HepG2 (cell line): ENCODE results near the gene SYDE2. TPM values are rescaled to one million over a fixed set of nuclear protein-coding genes. Genes with fewer than 3 reads are reported as not detected.

Experiments used
- ATAC-seq: fragments of 200-7000 bp; cut with Tn5 transposase; 3 replicates; pipeline ENCODE4 v1.9.1; 2020; ENCODE audit warnings: mild to moderate bottlenecking, moderate library complexity
- BruUV-seq: library from RNA; stranded (reverse); fragments of 400-500 nt; replicated peaks from 2 replicates; lab custom pipeline; 2021; lab: Mats Ljungman, UMichigan
- CTCF ChIA-PET: fragments of 300-600 bp; formaldehyde crosslinking; extraction: SDS; loops from one replicate; lab custom pipeline; 2021; ENCODE audit warnings: low total read pairs, inconsistent platforms, low intra/inter-chr PET ratio; lab: Yijun Ruan, JAX
- POLR2A ChIA-PET: fragments of 350-600 bp; sonication (Branson Sonifier 250); formaldehyde crosslinking; loops from one replicate; lab custom pipeline; 2020; ENCODE audit warnings: antibody characterized with exemption, inconsistent platforms; lab: Yijun Ruan, JAX
- DNase-seq: peaks from one replicate; pipeline ENCODE4 v3.0.0-alpha.2; 2015; ENCODE audit warnings: low spot score
- FAIRE-seq: peaks from 3 replicates; lab custom pipeline; 2011; peaks lifted over from hg19 to GRCh38; lab: Jason Lieb, UNC
- H2AFZ ChIP-seq: one replicate; pipeline ENCODE4 v1.6.1; 2011; ENCODE audit warnings: low read length, inconsistent platforms
- H3K27ac ChIP-seq: fragments of 300-600 bp; 3 replicates; pipeline ENCODE4 v1.8.0; 2011; ENCODE audit warnings: mixed run types, mild to moderate bottlenecking, mixed read lengths, low read length, inconsistent platforms; ENCODE audit not compliant: insufficient read depth; ENCODE audit errors: extremely low read length
- H3K27me3 ChIP-seq, 2 experiments: fragments of 200-600 bp in 1 of 2; 2 replicates in 1 of 2; 3 replicates in 1 of 2; pipeline versions ENCODE4 v1.6.0 to v1.8.0; 2011; ENCODE audit warnings: low read length in 2 of 2, mild to moderate bottlenecking in 2 of 2, moderate library complexity in 2 of 2, inconsistent platforms in 1 of 2; ENCODE audit not compliant: insufficient read depth in 2 of 2, control insufficient read depth in 1 of 2
- H3K36me3 ChIP-seq, 2 experiments: fragments of 200-600 bp in 1 of 2; replicated peaks in 1 of 2; 2 replicates in 1 of 2; 3 replicates in 1 of 2; pipeline versions ENCODE4 v1.5.1 to v1.8.0; 2011; ENCODE audit warnings: low read length in 2 of 2, inconsistent platforms in 1 of 2; ENCODE audit not compliant: insufficient read depth in 2 of 2, control insufficient read depth in 1 of 2
- H3K4me1 ChIP-seq: 2 replicates; pipeline ENCODE4 v1.5.1; 2012; ENCODE audit warnings: low read length, inconsistent platforms; ENCODE audit not compliant: insufficient read depth
- H3K4me2 ChIP-seq: 2 replicates; pipeline ENCODE4 v1.6.0; 2011; ENCODE audit warnings: low read depth, low read length, inconsistent platforms
- H3K4me3 ChIP-seq, 3 experiments: fragments of 200-600 bp in 1 of 3; sonication (generic), shearing (Covaris generic) in 1 of 3; replicated peaks in 1 of 3; 2 replicates each; pipeline ENCODE4 v1.5.1; 2011 to 2016; ENCODE audit warnings: low read length in 3 of 3, inconsistent platforms in 2 of 3, low read depth in 2 of 3, mild to moderate bottlenecking in 2 of 3, control low read depth in 1 of 3, mixed read lengths in 1 of 3; ENCODE audit not compliant: insufficient read depth in 1 of 3
- H3K79me2 ChIP-seq: one replicate; pipeline ENCODE4 v1.6.1; 2011; ENCODE audit warnings: low read length, inconsistent platforms; ENCODE audit not compliant: insufficient read depth
- H3K9ac ChIP-seq: 2 replicates; pipeline ENCODE4 v1.6.0; 2011; ENCODE audit warnings: mild to moderate bottlenecking, low read depth, low read length, inconsistent platforms; ENCODE audit not compliant: insufficient read depth
- H3K9me3 ChIP-seq: 2 replicates; pipeline ENCODE4 v1.5.1; 2012; ENCODE audit warnings: mild to moderate bottlenecking, low read length
- H4K20me1 ChIP-seq: 2 replicates; pipeline ENCODE4 v1.6.0; 2011; ENCODE audit warnings: inconsistent platforms, mild to moderate bottlenecking, low read length, moderate library complexity; ENCODE audit not compliant: insufficient read depth
- ARNT ChIP-seq: fragments of 450-650 bp; IDR thresholded peaks from 2 replicates; pipeline ENCODE4 v1.6.1; 2017
- ATF7 ChIP-seq, 2 experiments: fragments of 450-650 bp in 1 of 2; sonication (generic) in 1 of 2; formaldehyde crosslinking in 1 of 2; IDR thresholded peaks; 2 replicates each; pipeline versions ENCODE4 v1.4.0 to v1.6.1; 2016 to 2020; ENCODE audit warnings: antibody characterized with exemption in 1 of 2, mild to moderate bottlenecking in 1 of 2, missing genetic modification reagents in 1 of 2
- BCL6 ChIP-seq: IDR thresholded peaks from 2 replicates; pipeline ENCODE4 v1.6.1; 2016; ENCODE audit warnings: missing genetic modification reagents, missing compliant biosample characterization
- CEBPG ChIP-seq: IDR thresholded peaks from 2 replicates; pipeline ENCODE4 v1.6.1; 2016
- CREB1 ChIP-seq, 2 experiments: fragments of 450-650 bp in 1 of 2; IDR thresholded peaks; 2 replicates each; pipeline ENCODE4 v1.6.1; 2016 to 2017; ENCODE audit warnings: control low read depth in 1 of 2, mild to moderate bottlenecking in 1 of 2, missing compliant biosample characterization in 1 of 2, missing genetic modification characterization in 1 of 2
- ELF4 ChIP-seq: sonication (generic); formaldehyde crosslinking; IDR thresholded peaks from 2 replicates; pipeline ENCODE4 v1.5.0; 2020; ENCODE audit warnings: missing genetic modification reagents, mild to moderate bottlenecking, moderate library complexity, borderline replicate concordance
- FOSL2 ChIP-seq: sonication (generic); formaldehyde crosslinking; IDR thresholded peaks from 2 replicates; pipeline ENCODE4 v1.4.0; 2020; ENCODE audit warnings: missing genetic modification reagents
- FOXA3 ChIP-seq: IDR thresholded peaks from 2 replicates; pipeline ENCODE4 v1.6.1; 2016; ENCODE audit warnings: missing genetic modification reagents, missing compliant biosample characterization
- GATAD2A ChIP-seq: IDR thresholded peaks from 2 replicates; pipeline ENCODE4 v1.6.1; 2016
- HOXA7 ChIP-seq: sonication (generic); formaldehyde crosslinking; IDR thresholded peaks from 2 replicates; pipeline ENCODE4 v1.8.1; 2022; ENCODE audit warnings: mild to moderate bottlenecking, missing genetic modification reagents, moderate library complexity
- RAD21 ChIP-seq: fragments of 450-650 bp; formaldehyde crosslinking; IDR thresholded peaks from 2 replicates; pipeline ENCODE4 v1.5.0; 2020; ENCODE audit warnings: mild to moderate bottlenecking
- RELA ChIP-seq: sonication (generic); formaldehyde crosslinking; IDR thresholded peaks from 2 replicates; pipeline ENCODE4 v1.4.0; 2020; ENCODE audit warnings: missing genetic modification reagents
- SMC3 ChIP-seq: IDR thresholded peaks from 2 replicates; pipeline ENCODE4 v1.6.1; 2011; ENCODE audit warnings: low read length, improper control_type of control experiment
- TBL1XR1 ChIP-seq: fragments of 150-350 bp; IDR thresholded peaks from 2 replicates; pipeline ENCODE4 v1.6.1; 2014; ENCODE audit warnings: borderline replicate concordance, low read length; ENCODE audit not compliant: partially characterized antibody
- ZNF777 ChIP-seq: sonication (generic); formaldehyde crosslinking; IDR thresholded peaks from 2 replicates; pipeline ENCODE4 v1.4.0; 2020; ENCODE audit warnings: missing genetic modification reagents
- ZNF841 ChIP-seq: sonication (generic); formaldehyde crosslinking; IDR thresholded peaks from 2 replicates; pipeline ENCODE4 v1.8.1; 2023; ENCODE audit warnings: missing genetic modification reagents, borderline replicate concordance
- WGBS: methylation state at CpG from one replicate; pipeline ENCODE4 v1.1.6; 2017; ENCODE audit warnings: low lambda C conversion rate; 5-methylcytosine and 5-hydroxymethylcytosine counted together
- in situ Hi-C: cut with HindIII; loops from 2 replicates; pipeline ENCODE4 v1.10.0; 2017; ENCODE audit warnings: low pct_unique_long_range_greater_than_20kb; ENCODE audit not compliant: extremely low pct_ligation_motif_present
- intact Hi-C: fragments of 100-400 bp; cut with micrococcal nuclease; formaldehyde crosslinking; loops from one replicate; pipeline ENCODE4 v1.10.0; 2022; ENCODE audit not compliant: unreplicated experiment
- polyA plus RNA-seq, 8 experiments: library from polyadenylated mRNA; depleted of rRNA in 3 of 8; stranded (reverse) in 7 of 8; unstranded in 1 of 8; fragments of >200 nt; fragmentation: Illumina TruSeq in 4 of 8; extraction: Trizol in 4 of 8; gene quantifications; 2 replicates each; pipeline versions ENCODE4 v1.2.1 to v1.2.3, GENCODE V29; 2011 to 2016; ENCODE audit warnings: low read depth in 4 of 8, missing spikeins in 1 of 8, mixed read lengths in 1 of 8; ENCODE audit not compliant: insufficient read depth in 1 of 8
- total RNA-seq, 5 experiments: library from RNA; depleted of rRNA; stranded (reverse); fragments of >200 nt; fragmentation: Illumina TruSeq; extraction: Trizol; gene quantifications; 2 replicates each; pipeline ENCODE4 v1.2.3, GENCODE V29; 2016; ENCODE audit warnings: low read depth in 1 of 5
- TF ChIP-seq, protein P1 (sequence below): IDR thresholded peaks from 2 replicates; pipeline ENCODE4 v1.6.1; 2016; ENCODE audit warnings: missing compliant biosample characterization, missing genetic modification reagents, borderline replicate concordance
- TF ChIP-seq, protein P2 (sequence below): sonication (generic); formaldehyde crosslinking; IDR thresholded peaks from 2 replicates; pipeline ENCODE4 v1.4.0; 2020; ENCODE audit warnings: missing genetic modification reagents, borderline replicate concordance

Gene SYDE2
- total and polyA plus RNA-seq, 2 of the 13 experiments (the other 11 are each of a cell fraction or from before 2014, with no cell fraction given): 1.8 to 5.3 TPM

DNA sequence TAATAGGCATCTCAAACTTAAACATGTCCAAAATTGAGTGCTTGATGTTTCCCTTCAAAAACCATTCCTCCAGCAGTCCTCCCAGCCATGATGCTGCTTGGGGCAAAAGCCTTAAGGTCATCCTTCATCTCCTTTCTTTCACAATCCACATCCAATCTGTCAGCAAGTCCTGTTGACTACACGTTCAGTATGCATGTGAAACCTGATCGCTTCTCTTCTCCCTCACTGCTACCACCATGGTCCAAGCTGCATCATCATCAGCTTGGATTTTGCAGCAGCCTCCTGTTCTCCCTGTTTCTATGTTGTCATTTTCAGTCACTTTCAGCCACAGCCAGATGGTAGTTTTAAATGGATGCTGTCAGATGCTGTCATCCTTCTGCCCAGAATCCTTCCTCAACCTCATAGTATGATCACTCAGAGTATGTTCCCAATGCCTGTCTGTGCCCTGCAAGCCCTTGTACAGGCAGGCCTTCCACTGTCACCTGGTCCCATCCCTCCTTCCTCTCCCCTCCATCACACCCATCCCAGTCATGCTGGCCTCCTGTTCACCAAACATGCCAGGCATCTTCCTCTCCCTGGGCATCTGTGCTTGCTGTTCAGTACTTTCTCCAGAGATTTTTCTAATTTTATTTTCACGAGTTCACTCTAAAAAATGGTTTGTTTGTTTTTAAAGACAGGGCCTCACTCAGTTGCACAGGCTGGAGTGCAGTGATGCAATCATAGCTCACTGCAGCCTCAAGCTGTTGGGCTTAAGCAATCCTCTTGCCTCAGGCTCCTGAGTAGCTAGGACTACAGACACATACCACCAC lies 66.0 kb downstream of the SYDE2 start:
- peak; percentile 69 for ATAC-seq
- no peak overlapping the region for H3K4me3 ChIP-seq
- no peak overlapping the region for H3K9ac ChIP-seq
- H3K79me2 ChIP-seq: no peaks in the 10 kb centered on the region
- peaks cover 0 to 3% of the 10 kb centered on the region in 2 experiments; a peak in 1 of 5 replicates for H3K27me3 ChIP-seq
- POLR2A ChIA-PET: interaction anchor here (0.9 kb wide), 1 partner anchor 125 kb away, joined by 3 read pairs; the partner anchor contains the start of gene C1orf52
- 0% methylated on average over 3 of the region's 3 CpGs for WGBS
- FAIRE-seq: no peak
- no TSS peak for BruUV-seq
- H4K20me1 ChIP-seq: no peaks in the 10 kb centered on the region
- no peaks in the 10 kb centered on the region for H3K36me3 ChIP-seq
- H3K4me2 ChIP-seq: no peak overlapping the region
- peaks cover 23% of the 10 kb centered on the region for H3K4me1 ChIP-seq
- CTCF ChIA-PET: no interaction called here
- intact Hi-C loops (no loop called here), in situ Hi-C loops (no loop called here)
- no peak overlapping the region for H3K27ac ChIP-seq
- H3K9me3 ChIP-seq: no peaks in the 10 kb centered on the region
- DNase-seq: peak; percentile 20
- no peak overlapping the region for H2AFZ ChIP-seq
- peak; percentile 87 for TF ChIP-seq CEBPG (CRISPR knock-in tag)
- TF ChIP-seq FOXA3 (CRISPR knock-in tag): peak; percentile 7; the same call in 1 of the 2 replicates
- no peak for TF ChIP-seq RAD21 (CRISPR knock-in tag)
- TF ChIP-seq, protein P1, sequence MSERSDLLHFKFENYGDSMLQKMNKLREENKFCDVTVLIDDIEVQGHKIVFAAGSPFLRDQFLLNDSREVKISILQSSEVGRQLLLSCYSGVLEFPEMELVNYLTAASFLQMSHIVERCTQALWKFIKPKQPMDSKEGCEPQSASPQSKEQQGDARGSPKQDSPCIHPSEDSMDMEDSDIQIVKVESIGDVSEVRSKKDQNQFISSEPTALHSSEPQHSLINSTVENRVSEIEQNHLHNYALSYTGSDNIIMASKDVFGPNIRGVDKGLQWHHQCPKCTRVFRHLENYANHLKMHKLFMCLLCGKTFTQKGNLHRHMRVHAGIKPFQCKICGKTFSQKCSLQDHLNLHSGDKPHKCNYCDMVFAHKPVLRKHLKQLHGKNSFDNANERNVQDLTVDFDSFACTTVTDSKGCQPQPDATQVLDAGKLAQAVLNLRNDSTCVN: no peak
- no peak for TF ChIP-seq ZNF841 (CRISPR knock-in tag)
- TF ChIP-seq, protein P2, sequence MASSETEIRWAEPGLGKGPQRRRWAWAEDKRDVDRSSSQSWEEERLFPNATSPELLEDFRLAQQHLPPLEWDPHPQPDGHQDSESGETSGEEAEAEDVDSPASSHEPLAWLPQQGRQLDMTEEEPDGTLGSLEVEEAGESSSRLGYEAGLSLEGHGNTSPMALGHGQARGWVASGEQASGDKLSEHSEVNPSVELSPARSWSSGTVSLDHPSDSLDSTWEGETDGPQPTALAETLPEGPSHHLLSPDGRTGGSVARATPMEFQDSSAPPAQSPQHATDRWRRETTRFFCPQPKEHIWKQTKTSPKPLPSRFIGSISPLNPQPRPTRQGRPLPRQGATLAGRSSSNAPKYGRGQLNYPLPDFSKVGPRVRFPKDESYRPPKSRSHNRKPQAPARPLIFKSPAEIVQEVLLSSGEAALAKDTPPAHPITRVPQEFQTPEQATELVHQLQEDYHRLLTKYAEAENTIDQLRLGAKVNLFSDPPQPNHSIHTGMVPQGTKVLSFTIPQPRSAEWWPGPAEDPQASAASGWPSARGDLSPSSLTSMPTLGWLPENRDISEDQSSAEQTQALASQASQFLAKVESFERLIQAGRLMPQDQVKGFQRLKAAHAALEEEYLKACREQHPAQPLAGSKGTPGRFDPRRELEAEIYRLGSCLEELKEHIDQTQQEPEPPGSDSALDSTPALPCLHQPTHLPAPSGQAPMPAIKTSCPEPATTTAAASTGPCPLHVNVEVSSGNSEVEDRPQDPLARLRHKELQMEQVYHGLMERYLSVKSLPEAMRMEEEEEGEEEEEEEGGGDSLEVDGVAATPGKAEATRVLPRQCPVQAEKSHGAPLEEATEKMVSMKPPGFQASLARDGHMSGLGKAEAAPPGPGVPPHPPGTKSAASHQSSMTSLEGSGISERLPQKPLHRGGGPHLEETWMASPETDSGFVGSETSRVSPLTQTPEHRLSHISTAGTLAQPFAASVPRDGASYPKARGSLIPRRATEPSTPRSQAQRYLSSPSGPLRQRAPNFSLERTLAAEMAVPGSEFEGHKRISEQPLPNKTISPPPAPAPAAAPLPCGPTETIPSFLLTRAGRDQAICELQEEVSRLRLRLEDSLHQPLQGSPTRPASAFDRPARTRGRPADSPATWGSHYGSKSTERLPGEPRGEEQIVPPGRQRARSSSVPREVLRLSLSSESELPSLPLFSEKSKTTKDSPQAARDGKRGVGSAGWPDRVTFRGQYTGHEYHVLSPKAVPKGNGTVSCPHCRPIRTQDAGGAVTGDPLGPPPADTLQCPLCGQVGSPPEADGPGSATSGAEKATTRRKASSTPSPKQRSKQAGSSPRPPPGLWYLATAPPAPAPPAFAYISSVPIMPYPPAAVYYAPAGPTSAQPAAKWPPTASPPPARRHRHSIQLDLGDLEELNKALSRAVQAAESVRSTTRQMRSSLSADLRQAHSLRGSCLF (CRISPR knock-in tag): no peak
- TF ChIP-seq GATAD2A: peak; percentile 62; the same call in 1 of the 2 replicates
- no peak for TF ChIP-seq ARNT
- no peak for TF ChIP-seq ZNF777 (CRISPR knock-in tag)
- TF ChIP-seq ATF7 (IDR thresholded peaks at IDR 0.05): 0 out of 2 replicates have a peak, but pooled peaks have one; percentile 6
- no peak for TF ChIP-seq ATF7 (CRISPR knock-in tag; IDR thresholded peaks at IDR 0.05)
- peak; percentile 3; the same call in 1 of the 2 replicates for TF ChIP-seq SMC3
- TF ChIP-seq ELF4: no peak
- TF ChIP-seq FOSL2: peak; percentile 30; the same call in 1 of the 2 replicates
- TF ChIP-seq HOXA7 (CRISPR knock-in tag): no peak
- no peak for TF ChIP-seq CREB1 (IDR thresholded peaks at IDR 0.05)
- peak; percentile 23; the same call in 1 of the 2 replicates for TF ChIP-seq CREB1 (CRISPR knock-in tag; IDR thresholded peaks at IDR 0.05)
- TF ChIP-seq RELA (CRISPR knock-in tag): no peak
- 0 out of 2 replicates have a peak, but pooled peaks have one; percentile 11 for TF ChIP-seq BCL6 (CRISPR knock-in tag)
- TF ChIP-seq TBL1XR1: peak; percentile 41
